H1 (cell line): Measurements from ENCODE around the gene NUP85. TPM values are rescaled to one million over a fixed set of nuclear protein-coding genes. Genes with fewer than 3 reads are reported as not detected.

ENCODE experiments used
- USF2 ChIP-seq: IDR thresholded peaks from 2 replicates; pipeline ENCODE4 v1.6.1; 2011; ENCODE audit warnings: low read length, improper control_type of control experiment
- polyA plus RNA-seq, 7 experiments: library from polyadenylated mRNA; depleted of rRNA in 3 of 7; stranded (reverse) in 5 of 7; unstranded in 2 of 7; fragments of >200 nt in 5 of 7; fragments of 200-250 nt in 2 of 7; gene quantifications; 1 replicate in 5 of 7; 2 replicates in 1 of 7; 4 replicates in 1 of 7; pipeline versions ENCODE4 v1.2.1 to v1.2.3, GENCODE V29; 2011 to 2013; ENCODE audit warnings: missing spikeins in 2 of 7, mixed read lengths in 2 of 7
- total RNA-seq: library from RNA; stranded (reverse); fragmentation: NEBNext Ultra II Directional; extraction: Animal tissue kit (Norgen Biotek cat#: 25700); gene quantifications from 2 replicates; pipeline ENCODE4 v1.2.1, GENCODE V29; 2021

Gene NUP85
- total and polyA plus RNA-seq, 2 of the 8 experiments (the other 6 are each of a cell fraction or from before 2014, with no cell fraction given): 98.5 to 154 TPM

DNA sequence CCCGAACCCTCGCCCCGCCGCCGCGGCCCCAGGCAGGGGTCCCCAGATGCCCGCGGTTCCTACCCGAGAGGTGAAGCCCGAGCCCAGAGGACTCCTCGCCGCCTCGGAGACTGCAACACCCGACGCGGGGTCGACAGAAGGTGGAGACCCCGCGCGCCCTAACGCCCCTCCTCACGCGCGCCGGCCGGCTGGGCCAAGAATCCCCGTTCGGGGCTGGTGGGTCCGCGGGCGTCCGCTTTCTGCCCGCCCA lies 23.2 kb upstream of the NUP85 start (continued):
- no peak for TF ChIP-seq USF2
